HG03571 (cell line): Measurements from ENCODE around the gene C2orf68.
"Not testable (repeated sequence)": the region's sequence is repeated elsewhere in the genome, so short reads cannot be mapped to it uniquely, and the experiment has no call there.

Source experiments
- ATAC-seq: cut with Tn5 transposase; IDR thresholded peaks from one replicate; pipeline ENCODE4 v1.9.1; 2021; ENCODE audit not compliant: unreplicated experiment

Gene C2orf68

GRCh38 chr2:85583667-85584353 is 28.1 kb downstream of the C2orf68 start:
- no peak for ATAC-seq

GRCh38 chr2:85582492-85582891 is 29.4 kb downstream of the C2orf68 start:
- ATAC-seq, result no peak

GRCh38 chr2:85580206-85580605 is 31.7 kb downstream of the C2orf68 start:
- ATAC-seq, result no peak

- no peak for ATAC-seq
Observed at GRCh38 chr2:85579266-85579935, 32.5 kb downstream of the C2orf68 start.

GRCh38 chr2:85578243-85579180 is 33.4 kb downstream of the C2orf68 start:
- peak; percentile 32 for ATAC-seq

GRCh38 chr2:85577386-85578242 is 34.3 kb downstream of the C2orf68 start, which contains the start of gene VAMP8:
TSS of gene VAMP8 (plus strand) at chr2:85577586. CDS start at chr2:85577647, 61 bp downstream.
- peak; percentile 67 for ATAC-seq

GRCh38 chr2:85577063-85577385 is 34.8 kb downstream of the C2orf68 start:
- ATAC-seq, result no peak

GRCh38 chr2:85575739-85576138 is 36.1 kb downstream of the C2orf68 start:
- ATAC-seq, result no peak

GRCh38 chr2:85566265-85566664 is 45.6 kb downstream of the C2orf68 start:
- no peak for ATAC-seq

- ATAC-seq, result no peak
Observed at GRCh38 chr2:85564144-85564563, 47.7 kb downstream of the C2orf68 start.

GRCh38 chr2:85561280-85562212 is 50.3 kb downstream of the C2orf68 start, which contains the start of gene GGCX:
TSS of gene GGCX (minus strand) at chr2:85561493. CDS start at chr2:85561428, 65 bp downstream.
- peak; percentile 77 for ATAC-seq

- peak; percentile 27 for ATAC-seq
Observed at GRCh38 chr2:85560812-85561279, 51.0 kb downstream of the C2orf68 start.

- ATAC-seq, result not testable (repeated sequence)
Observed at GRCh38 chr2:85560403-85560726, 51.5 kb downstream of the C2orf68 start.

- ATAC-seq, result no peak
Observed at GRCh38 chr2:85558160-85558559, 53.7 kb downstream of the C2orf68 start.

- no peak for ATAC-seq
Observed at GRCh38 chr2:85557130-85557529, 54.7 kb downstream of the C2orf68 start.
